PC-3 (cell line): ENCODE measurements around the gene CTNNA3. TPM values are rescaled to one million over a fixed set of nuclear protein-coding genes. Genes with fewer than 3 reads are reported as not detected.

ENCODE experiments used
- ATAC-seq: fragments of 200-7000 bp; cut with Tn5 transposase; 2 replicates; pipeline ENCODE4 v1.9.1; 2020; ENCODE audit warnings: mild to moderate bottlenecking, moderate library complexity
- BruUV-seq: library from RNA; stranded (reverse); fragments of 400-500 nt; replicated peaks from 2 replicates; lab custom pipeline; 2021; lab: Mats Ljungman, UMichigan
- CTCF ChIA-PET: fragments of 300-600 bp; sonication (Branson Sonifier 250); formaldehyde crosslinking; loops from one replicate; lab custom pipeline; 2022; ENCODE audit warnings: antibody characterized with exemption; lab: Charles Lee
- POLR2A ChIA-PET: fragments of 300-600 bp; sonication (Branson Sonifier 250); formaldehyde crosslinking; loops from one replicate; lab custom pipeline; 2022; ENCODE audit warnings: antibody characterized with exemption; ENCODE audit not compliant: unreplicated experiment; lab: Charles Lee
- DNase-seq: peaks from one replicate; pipeline ENCODE4 v3.0.0-alpha.2; 2015
- H2AFZ ChIP-seq: fragments of 300-600 bp; sonication (generic); 2 replicates; pipeline ENCODE4 v1.6.0; 2016; ENCODE audit warnings: antibody characterized with exemption, low read length
- H3F3A ChIP-seq: fragments of 300-600 bp; sonication (generic); one replicate; pipeline ENCODE4 v1.6.0; 2017; ENCODE audit warnings: antibody characterized with exemption, low read length, control low read depth, mild to moderate bottlenecking; ENCODE audit not compliant: unreplicated experiment
- H3K27ac ChIP-seq: fragments of 300-600 bp; sonication (generic); 2 replicates; pipeline ENCODE4 v1.5.1; 2016; ENCODE audit warnings: mild to moderate bottlenecking, low read length
- H3K27me3 ChIP-seq: fragments of 300-600 bp; sonication (generic); 2 replicates; pipeline ENCODE4 v1.6.1; 2016; ENCODE audit warnings: low read length, mixed read lengths
- H3K36me3 ChIP-seq: fragments of 300-600 bp; sonication (generic); 2 replicates; pipeline ENCODE4 v1.6.1; 2016; ENCODE audit warnings: low read depth, mixed run types, low read length, mixed read lengths
- H3K4me1 ChIP-seq: fragments of 300-600 bp; sonication (generic); 2 replicates; pipeline ENCODE4 v1.5.1; 2016; ENCODE audit warnings: low read length; ENCODE audit not compliant: insufficient read depth
- H3K4me2 ChIP-seq: fragments of 300-600 bp; sonication (generic); 2 replicates; pipeline ENCODE4 v1.6.0; 2016; ENCODE audit warnings: low read length
- H3K4me3 ChIP-seq: fragments of 300-600 bp; sonication (generic); 2 replicates; pipeline ENCODE4 v1.5.1; 2016; ENCODE audit warnings: mild to moderate bottlenecking, low read length, mixed read lengths
- H3K79me2 ChIP-seq: fragments of 300-600 bp; sonication (generic); 2 replicates; pipeline ENCODE4 v1.6.1; 2017; ENCODE audit warnings: low read length, mixed read lengths
- H3K9ac ChIP-seq: fragments of 300-600 bp; sonication (generic); 2 replicates; pipeline ENCODE4 v1.6.0; 2016; ENCODE audit warnings: mild to moderate bottlenecking, low read length
- H3K9me2 ChIP-seq: fragments of 300-600 bp; sonication (generic); replicated peaks from 2 replicates; pipeline ENCODE4 v1.6.1; 2016; ENCODE audit warnings: mixed run types, low read length, mixed read lengths
- H3K9me3 ChIP-seq: fragments of 300-600 bp; sonication (generic); 2 replicates; pipeline ENCODE4 v1.6.1; 2016; ENCODE audit warnings: low read length, mixed read lengths
- H4K20me1 ChIP-seq: fragments of 300-600 bp; sonication (generic); 2 replicates; pipeline ENCODE4 v1.6.1; 2016; ENCODE audit warnings: low read length, mixed read lengths
- EZH2 ChIP-seq: fragments of 300-600 bp; sonication (generic); IDR thresholded peaks from one replicate; pipeline ENCODE4 v1.6.1; 2017; ENCODE audit warnings: antibody characterized with exemption, mild to moderate bottlenecking, low read length; ENCODE audit not compliant: unreplicated experiment
- EZH2phosphoT487 ChIP-seq: fragments of 300-600 bp; sonication (generic); IDR thresholded peaks from 2 replicates; pipeline ENCODE4 v1.6.1; 2018; ENCODE audit warnings: mild to moderate bottlenecking, antibody characterized with exemption, low read length, borderline replicate concordance
- intact Hi-C: fragments of 100-400 bp; cut with micrococcal nuclease; formaldehyde crosslinking; loops from 2 replicates; pipeline ENCODE4 v1.9.0; 2023
- total RNA-seq: library from RNA; depleted of rRNA; stranded (reverse); fragments of >200 nt; gene quantifications from 2 replicates; pipeline ENCODE4 v1.2.3, GENCODE V29; 2014
- TF ChIP-seq, protein P1 (sequence below): fragments of 300-600 bp; sonication (generic); conservative IDR thresholded peaks from 2 replicates; pipeline ENCODE4 v1.5.1; 2017; ENCODE audit warnings: antibody characterized with exemption, low read depth, mild to moderate bottlenecking, low read length

The CTNNA3 gene
- total RNA-seq, 1 experiment from 2014 or later: 1.9 TPM

DNA sequence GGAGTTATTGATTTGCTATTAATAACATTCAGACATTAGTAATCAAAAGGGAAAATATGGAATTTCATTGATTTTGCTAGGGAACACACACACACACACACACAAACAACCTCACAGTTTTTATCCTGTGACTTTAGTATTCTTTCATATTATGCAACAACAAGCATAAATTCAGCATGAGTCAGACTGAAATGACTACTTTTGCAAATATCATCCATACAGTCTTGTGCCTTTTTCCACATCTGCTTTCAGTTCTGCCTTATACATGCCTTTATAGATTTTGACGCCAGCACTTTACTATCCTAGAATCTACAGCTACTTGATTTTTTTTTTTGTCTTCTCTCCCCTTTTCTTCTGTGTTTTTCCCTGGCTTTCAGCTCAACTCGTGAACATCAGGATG lies 1745.9 kb downstream of the CTNNA3 start:
- no peaks in the 10 kb centered on the region for H3K9me2 ChIP-seq
- no TSS peak for BruUV-seq
- H3K4me1 ChIP-seq: peaks cover 4% of the 10 kb centered on the region; the same call in 1 of the 2 replicates
- no peak overlapping the region for H2AFZ ChIP-seq
- POLR2A ChIA-PET: no interaction called here
- H3K27me3 ChIP-seq: no peaks in the 10 kb centered on the region
- no peaks in the 10 kb centered on the region for H3F3A ChIP-seq
- H3K79me2 ChIP-seq: no peaks in the 10 kb centered on the region
- no peaks in the 10 kb centered on the region for H3K9me3 ChIP-seq
- intact Hi-C loops: loop anchor here (5.0 kb wide), 3 partner anchors 198 to 973 kb away; no protein-coding TSS in a partner anchor
- ATAC-seq (peak; percentile 90), DNase-seq (peak; percentile 84)
- no peak overlapping the region for H3K4me3 ChIP-seq
- H3K36me3 ChIP-seq: no peaks in the 10 kb centered on the region
- no peaks in the 10 kb centered on the region for H4K20me1 ChIP-seq
- no peak overlapping the region for H3K27ac ChIP-seq
- H3K4me2 ChIP-seq: no peak overlapping the region
- H3K9ac ChIP-seq: no peak overlapping the region
- CTCF ChIA-PET: no interaction called here
- TF ChIP-seq EZH2phosphoT487: no peak
- TF ChIP-seq, protein P1, sequence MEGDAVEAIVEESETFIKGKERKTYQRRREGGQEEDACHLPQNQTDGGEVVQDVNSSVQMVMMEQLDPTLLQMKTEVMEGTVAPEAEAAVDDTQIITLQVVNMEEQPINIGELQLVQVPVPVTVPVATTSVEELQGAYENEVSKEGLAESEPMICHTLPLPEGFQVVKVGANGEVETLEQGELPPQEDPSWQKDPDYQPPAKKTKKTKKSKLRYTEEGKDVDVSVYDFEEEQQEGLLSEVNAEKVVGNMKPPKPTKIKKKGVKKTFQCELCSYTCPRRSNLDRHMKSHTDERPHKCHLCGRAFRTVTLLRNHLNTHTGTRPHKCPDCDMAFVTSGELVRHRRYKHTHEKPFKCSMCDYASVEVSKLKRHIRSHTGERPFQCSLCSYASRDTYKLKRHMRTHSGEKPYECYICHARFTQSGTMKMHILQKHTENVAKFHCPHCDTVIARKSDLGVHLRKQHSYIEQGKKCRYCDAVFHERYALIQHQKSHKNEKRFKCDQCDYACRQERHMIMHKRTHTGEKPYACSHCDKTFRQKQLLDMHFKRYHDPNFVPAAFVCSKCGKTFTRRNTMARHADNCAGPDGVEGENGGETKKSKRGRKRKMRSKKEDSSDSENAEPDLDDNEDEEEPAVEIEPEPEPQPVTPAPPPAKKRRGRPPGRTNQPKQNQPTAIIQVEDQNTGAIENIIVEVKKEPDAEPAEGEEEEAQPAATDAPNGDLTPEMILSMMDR: no peak
- no peak for TF ChIP-seq EZH2

GRCh38 chr10:65949526-65949925 lies 1746.5 kb downstream of the CTNNA3 start:
- no peak overlapping the region for H3K27ac ChIP-seq
- ATAC-seq: no peak
- H3K36me3 ChIP-seq: no peaks in the 10 kb centered on the region

DNA sequence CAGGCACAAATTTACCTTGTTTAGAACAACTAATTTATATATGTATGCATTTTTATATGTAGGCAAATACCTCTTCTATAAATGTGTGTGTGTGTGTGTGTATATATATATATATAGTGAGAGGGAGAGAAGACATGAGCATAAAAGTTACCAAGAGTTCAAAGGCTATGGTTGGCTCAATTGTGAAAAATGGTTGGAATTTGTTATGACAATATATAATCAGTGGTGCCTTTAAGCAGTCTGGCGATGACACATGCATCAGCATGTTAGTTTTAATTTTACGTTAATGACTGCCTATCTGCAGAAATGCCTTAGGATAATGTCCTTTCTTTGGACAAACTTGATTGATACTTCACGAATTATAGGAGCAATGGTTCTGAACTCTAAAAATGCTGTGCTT lies 1750.9 kb downstream of the CTNNA3 start:
- Histone ChIP-seq H3K9ac (no peak overlapping the region), H3K4me1 (no peaks in the 10 kb centered on the region), H3K4me3 (no peak overlapping the region), H3K9me2 (no peaks in the 10 kb centered on the region), H3K79me2 (no peaks in the 10 kb centered on the region), H3K9me3 (no peaks in the 10 kb centered on the region), H3K27me3 (no peaks in the 10 kb centered on the region), H3K27ac (no peak overlapping the region), H2AFZ (no peak overlapping the region), H4K20me1 (no peaks in the 10 kb centered on the region), H3K4me2 (no peak overlapping the region), H3K36me3 (no peaks in the 10 kb centered on the region), H3F3A (no peaks in the 10 kb centered on the region)
- no TSS peak for BruUV-seq
- DNase-seq: peak; percentile 45
- POLR2A ChIA-PET: no interaction called here
- CTCF ChIA-PET: no interaction called here
- no peak for TF ChIP-seq EZH2phosphoT487
- TF ChIP-seq, protein P1: no peak
- TF ChIP-seq EZH2: no peak
- intact Hi-C loops: no loop called here
- peak; percentile 48; the same call in 1 of the 2 replicates for ATAC-seq

More at GRCh38 chr10:65949526-65949925, 1746.5 kb downstream of the CTNNA3 start:
- Histone ChIP-seq H2AFZ (no peak overlapping the region), H3K4me3 (no peak overlapping the region), H3F3A (no peaks in the 10 kb centered on the region), H3K9me2 (no peaks in the 10 kb centered on the region), H3K9ac (no peak overlapping the region), H3K4me1 (peaks cover 4% of the 10 kb centered on the region; the same call in 1 of the 2 replicates), H4K20me1 (no peaks in the 10 kb centered on the region), H3K27me3 (no peaks in the 10 kb centered on the region), H3K79me2 (no peaks in the 10 kb centered on the region), H3K4me2 (no peak overlapping the region), H3K9me3 (no peaks in the 10 kb centered on the region)
- no peak for DNase-seq
- no TSS peak for BruUV-seq
- POLR2A ChIA-PET: no interaction called here
- TF ChIP-seq, protein P1: no peak
- TF ChIP-seq EZH2phosphoT487 (no peak), EZH2 (no peak)
- CTCF ChIA-PET: no interaction called here
- intact Hi-C loops: no loop called here
